ENCODE data around the gene VIPAS39.
"Not testable (repeated sequence)": the region's sequence is repeated elsewhere in the genome, so short reads cannot be mapped to it uniquely, and the experiment has no call there.

Gene VIPAS39

DNA sequence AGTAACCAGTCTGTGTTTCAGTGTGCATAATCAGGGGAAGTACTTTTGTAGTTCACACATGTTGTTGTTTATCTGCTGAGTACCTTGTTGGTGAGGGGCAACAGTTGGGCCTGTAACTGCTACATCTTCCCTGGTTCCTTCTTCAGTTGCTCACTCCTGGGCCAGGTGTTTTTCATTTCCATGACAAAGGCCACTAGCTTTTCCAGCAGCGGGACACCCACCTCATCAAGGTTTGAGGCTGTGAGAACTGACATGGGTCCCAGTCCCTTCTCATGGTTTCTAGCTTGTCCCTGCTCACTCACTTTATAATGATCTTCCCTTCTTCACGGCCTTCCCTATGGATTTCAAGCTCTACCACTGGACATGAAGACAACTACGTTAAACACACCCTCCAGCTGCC is 32.5 kb downstream of the VIPAS39 start:
- Mint-ChIP-seq H3K27ac (no peak overlapping the region), H3K9me3 (peaks cover 14% of the 10 kb centered on the region), H3K27me3 (ENCODE audit: low read depth, poor library complexity) (peaks cover 3% of the 10 kb centered on the region), H3K4me3 (no peak overlapping the region), H3K4me1 (no peaks in the 10 kb centered on the region), H3K36me3 (ENCODE audit: low read depth) (peaks cover 88% of the 10 kb centered on the region)
- no peak for DNase-seq
- TF ChIP-seq, protein P1, sequence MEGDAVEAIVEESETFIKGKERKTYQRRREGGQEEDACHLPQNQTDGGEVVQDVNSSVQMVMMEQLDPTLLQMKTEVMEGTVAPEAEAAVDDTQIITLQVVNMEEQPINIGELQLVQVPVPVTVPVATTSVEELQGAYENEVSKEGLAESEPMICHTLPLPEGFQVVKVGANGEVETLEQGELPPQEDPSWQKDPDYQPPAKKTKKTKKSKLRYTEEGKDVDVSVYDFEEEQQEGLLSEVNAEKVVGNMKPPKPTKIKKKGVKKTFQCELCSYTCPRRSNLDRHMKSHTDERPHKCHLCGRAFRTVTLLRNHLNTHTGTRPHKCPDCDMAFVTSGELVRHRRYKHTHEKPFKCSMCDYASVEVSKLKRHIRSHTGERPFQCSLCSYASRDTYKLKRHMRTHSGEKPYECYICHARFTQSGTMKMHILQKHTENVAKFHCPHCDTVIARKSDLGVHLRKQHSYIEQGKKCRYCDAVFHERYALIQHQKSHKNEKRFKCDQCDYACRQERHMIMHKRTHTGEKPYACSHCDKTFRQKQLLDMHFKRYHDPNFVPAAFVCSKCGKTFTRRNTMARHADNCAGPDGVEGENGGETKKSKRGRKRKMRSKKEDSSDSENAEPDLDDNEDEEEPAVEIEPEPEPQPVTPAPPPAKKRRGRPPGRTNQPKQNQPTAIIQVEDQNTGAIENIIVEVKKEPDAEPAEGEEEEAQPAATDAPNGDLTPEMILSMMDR (IDR thresholded peaks at IDR 0.05) = no peak

GRCh38 chr14:77423423-77423822 is 34.0 kb downstream of the VIPAS39 start, which contains the start of gene NOXRED1:
NOXRED1 (minus strand) TSS chr14:77423523; CDS start chr14:77422889, 634 bp downstream.
- Mint-ChIP-seq H3K27ac (no peak within 1 kb of the TSS), H3K4me3 (no peak within 1 kb of the TSS), H3K27me3 (ENCODE audit: low read depth, poor library complexity) (peaks cover 3% of the 10 kb centered on the region), H3K36me3 (ENCODE audit: low read depth) (peaks cover 84% of the 10 kb centered on the region), H3K9me3 (peaks cover 28% of the 10 kb centered on the region), H3K4me1 (no peaks in the 10 kb centered on the region)
- DNase-seq = no peak
- TF ChIP-seq, protein P1 (IDR thresholded peaks at IDR 0.05) = no peak

DNA sequence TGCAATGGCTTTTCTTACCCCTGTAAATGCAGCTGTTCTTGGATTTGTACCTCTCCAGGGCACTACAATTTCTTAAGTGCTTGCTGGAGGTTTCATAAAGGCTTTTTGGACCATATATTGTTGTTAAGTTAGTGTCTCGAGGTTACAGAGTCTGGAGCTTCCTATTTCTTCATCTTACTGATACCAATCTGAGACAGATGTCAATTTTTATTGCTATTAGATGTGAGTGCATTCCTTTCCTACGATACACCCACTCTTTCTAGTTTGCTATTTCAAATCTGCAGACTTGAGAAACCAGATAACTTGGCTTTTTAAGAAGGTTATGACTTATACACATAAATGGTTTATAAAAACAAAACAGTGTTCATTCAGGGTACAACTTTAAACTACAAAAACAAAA is 36.2 kb downstream of the VIPAS39 start:
- TF ChIP-seq, protein P1 (IDR thresholded peaks at IDR 0.05) = no peak
- no peak overlapping the region for H3K4me3 Mint-ChIP-seq
- peaks cover under 1% of the 10 kb centered on the region for H3K27me3 Mint-ChIP-seq (ENCODE audit: low read depth, poor library complexity)
- peaks cover 75% of the 10 kb centered on the region for H3K36me3 Mint-ChIP-seq (ENCODE audit: low read depth)
- H3K4me1 Mint-ChIP-seq = no peaks in the 10 kb centered on the region
- DNase-seq = no peak
- peaks cover 45% of the 10 kb centered on the region for H3K9me3 Mint-ChIP-seq
- H3K27ac Mint-ChIP-seq = no peak overlapping the region

GRCh38 chr14:77416836-77417235 is 40.6 kb downstream of the VIPAS39 start:
- TF ChIP-seq, protein P1 (IDR thresholded peaks at IDR 0.05) = no peak
- Mint-ChIP-seq H3K27ac (no peak overlapping the region), H3K27me3 (ENCODE audit: low read depth, poor library complexity) (no peaks in the 10 kb centered on the region), H3K9me3 (peaks cover 45% of the 10 kb centered on the region), H3K4me1 (no peaks in the 10 kb centered on the region), H3K36me3 (ENCODE audit: low read depth) (peaks cover 43% of the 10 kb centered on the region), H3K4me3 (no peak overlapping the region)
- DNase-seq = no peak

GRCh38 chr14:77416098-77416497 is 41.3 kb downstream of the VIPAS39 start:
- not testable (repeated sequence) for DNase-seq; H3K27ac Mint-ChIP-seq; H3K4me3 Mint-ChIP-seq; H3K4me1 Mint-ChIP-seq; H3K27me3 Mint-ChIP-seq (ENCODE audit: low read depth, poor library complexity)
- Mint-ChIP-seq H3K9me3 (peaks cover 44% of the 10 kb centered on the region), H3K36me3 (ENCODE audit: low read depth) (peaks cover 35% of the 10 kb centered on the region)

DNA sequence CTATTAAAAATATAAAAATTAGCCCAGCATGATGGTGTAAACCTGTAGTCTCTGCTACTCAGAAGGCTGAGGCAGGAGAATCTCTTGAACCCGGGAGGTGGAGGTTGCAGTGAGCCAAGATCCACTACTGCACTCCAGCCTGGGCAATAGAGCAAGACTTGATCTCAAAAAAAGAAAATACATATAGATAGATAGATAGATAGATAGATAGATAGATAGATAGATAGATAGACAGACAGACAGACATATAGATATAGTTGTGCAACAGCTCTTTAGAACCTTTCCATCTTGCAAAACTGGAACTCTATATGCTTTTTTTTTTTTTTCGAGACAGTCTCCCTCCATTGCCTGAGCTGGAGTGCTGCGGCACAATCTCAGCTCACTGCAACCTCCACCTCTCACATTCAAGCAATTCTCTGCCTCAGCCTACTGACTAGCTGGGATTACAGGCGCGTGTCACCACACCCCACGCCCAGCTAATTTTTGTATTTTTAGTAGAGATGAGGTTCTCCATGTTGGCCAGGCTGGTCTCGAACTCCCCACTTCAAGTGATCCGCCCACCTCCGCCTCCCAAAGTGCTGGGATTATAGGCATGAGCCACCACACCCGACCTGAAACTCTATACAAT is 41.9 kb downstream of the VIPAS39 start:
- H3K4me3 Mint-ChIP-seq; DNase-seq; H3K27ac Mint-ChIP-seq; H3K4me1 Mint-ChIP-seq; H3K27me3 Mint-ChIP-seq (ENCODE audit: low read depth, poor library complexity): not testable (repeated sequence)
- Mint-ChIP-seq H3K9me3 (peaks cover 38% of the 10 kb centered on the region), H3K36me3 (ENCODE audit: low read depth) (peaks cover 30% of the 10 kb centered on the region)

DNA sequence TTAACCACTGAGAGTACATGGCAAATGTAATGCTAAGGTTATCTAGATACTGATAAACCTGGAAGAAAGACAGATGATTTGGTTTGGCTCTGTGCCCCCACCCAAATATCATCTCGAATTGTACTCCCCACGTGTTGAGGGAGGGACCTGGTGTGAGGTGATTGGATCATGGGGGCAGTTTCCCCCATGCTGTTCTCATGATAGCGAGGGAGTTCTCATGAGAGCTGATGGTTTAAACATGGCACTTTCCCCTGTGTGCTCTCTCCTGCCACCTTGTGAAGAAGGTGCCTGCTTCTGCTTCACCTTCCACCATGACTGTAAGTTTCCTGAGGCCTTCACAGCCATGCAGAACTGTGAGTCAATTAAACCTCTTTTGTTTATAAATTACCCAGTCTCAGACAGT is 48.3 kb downstream of the VIPAS39 start:
- H3K4me3 Mint-ChIP-seq = no peak overlapping the region
- H3K9me3 Mint-ChIP-seq = no peaks in the 10 kb centered on the region
- H3K27ac Mint-ChIP-seq = no peak overlapping the region
- no peaks in the 10 kb centered on the region for H3K4me1 Mint-ChIP-seq
- H3K36me3 Mint-ChIP-seq (ENCODE audit: low read depth) = no peaks in the 10 kb centered on the region
- H3K27me3 Mint-ChIP-seq (ENCODE audit: low read depth, poor library complexity) = no peaks in the 10 kb centered on the region
- TF ChIP-seq, protein P1 (IDR thresholded peaks at IDR 0.05) = peak; percentile 20
- DNase-seq = no peak
